Cardiac muscle cell (in vitro differentiated cells and primary cell): Measurements from ENCODE around the gene VEZF1. TPM values are rescaled to one million over a fixed set of nuclear protein-coding genes. Genes with fewer than 3 reads are reported as not detected.

Experiments used
- DNase-seq, 2 donors: peaks; one replicate each; pipeline versions ENCODE4 v3.0.0 to v3.0.0-alpha.2; 2010 to 2017; ENCODE audit warnings: low read depth in 1 of 2, low spot score in 1 of 2
- H3K27ac ChIP-seq: fragments of 200-600 bp; sonication (generic); 2 replicates; pipeline ENCODE4 v1.5.1; 2016
- H3K27me3 ChIP-seq: fragments of 200-600 bp; sonication (generic); 2 replicates; pipeline ENCODE4 v1.6.0; 2016; ENCODE audit warnings: control low read depth
- H3K36me3 ChIP-seq: fragments of 200-600 bp; sonication (generic); 2 replicates; pipeline ENCODE4 v1.5.1; 2016; ENCODE audit warnings: control low read depth
- H3K4me1 ChIP-seq: fragments of 200-600 bp; sonication (generic); 2 replicates; pipeline ENCODE4 v1.8.1; 2017; ENCODE audit warnings: low read depth, mild to moderate bottlenecking, mixed run types
- H3K4me3 ChIP-seq: fragments of 200-600 bp; sonication (generic); 2 replicates; pipeline ENCODE4 v1.5.1; 2016; ENCODE audit warnings: mild to moderate bottlenecking
- H3K9me3 ChIP-seq: fragments of 200-600 bp; sonication (generic); 2 replicates; pipeline ENCODE4 v1.5.1; 2017; ENCODE audit warnings: low read depth, mild to moderate bottlenecking, control low read depth
- polyA plus RNA-seq: library from polyadenylated mRNA; unstranded; fragments of >200 nt; fragmentation: Nextera tagmentation; extraction: Ambion mirVana; gene quantifications from 2 replicates; pipeline ENCODE4 v1.2.1, GENCODE V29; 2016
- total RNA-seq: library from RNA; depleted of rRNA; stranded (reverse); fragments of >200 nt; gene quantifications from 2 replicates; pipeline ENCODE4 v1.2.3, GENCODE V29; 2016
- TF ChIP-seq, protein P1 (sequence below): IDR thresholded peaks from 2 replicates; pipeline ENCODE4 v1.5.1; 2012; ENCODE audit warnings: low read depth, mild to moderate bottlenecking, low read length

VEZF1 gene
- total and polyA plus RNA-seq, 2 experiments from 2014 or later, result 18.5 to 37.3 TPM

- Histone ChIP-seq H3K36me3 (no peaks in the 10 kb centered on the region), H3K9me3 (no peaks in the 10 kb centered on the region), H3K27me3 (peaks cover 13% of the 10 kb centered on the region), H3K27ac (no peak overlapping the region), H3K4me3 (no peak overlapping the region), H3K4me1 (peaks cover 6% of the 10 kb centered on the region)
- TF ChIP-seq, protein P1, sequence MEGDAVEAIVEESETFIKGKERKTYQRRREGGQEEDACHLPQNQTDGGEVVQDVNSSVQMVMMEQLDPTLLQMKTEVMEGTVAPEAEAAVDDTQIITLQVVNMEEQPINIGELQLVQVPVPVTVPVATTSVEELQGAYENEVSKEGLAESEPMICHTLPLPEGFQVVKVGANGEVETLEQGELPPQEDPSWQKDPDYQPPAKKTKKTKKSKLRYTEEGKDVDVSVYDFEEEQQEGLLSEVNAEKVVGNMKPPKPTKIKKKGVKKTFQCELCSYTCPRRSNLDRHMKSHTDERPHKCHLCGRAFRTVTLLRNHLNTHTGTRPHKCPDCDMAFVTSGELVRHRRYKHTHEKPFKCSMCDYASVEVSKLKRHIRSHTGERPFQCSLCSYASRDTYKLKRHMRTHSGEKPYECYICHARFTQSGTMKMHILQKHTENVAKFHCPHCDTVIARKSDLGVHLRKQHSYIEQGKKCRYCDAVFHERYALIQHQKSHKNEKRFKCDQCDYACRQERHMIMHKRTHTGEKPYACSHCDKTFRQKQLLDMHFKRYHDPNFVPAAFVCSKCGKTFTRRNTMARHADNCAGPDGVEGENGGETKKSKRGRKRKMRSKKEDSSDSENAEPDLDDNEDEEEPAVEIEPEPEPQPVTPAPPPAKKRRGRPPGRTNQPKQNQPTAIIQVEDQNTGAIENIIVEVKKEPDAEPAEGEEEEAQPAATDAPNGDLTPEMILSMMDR, result no peak
- DNase-seq, result no peak
These were observed 30.8 kb downstream of the VEZF1 start for GRCh38 chr17:57957120-57957850.

DNA sequence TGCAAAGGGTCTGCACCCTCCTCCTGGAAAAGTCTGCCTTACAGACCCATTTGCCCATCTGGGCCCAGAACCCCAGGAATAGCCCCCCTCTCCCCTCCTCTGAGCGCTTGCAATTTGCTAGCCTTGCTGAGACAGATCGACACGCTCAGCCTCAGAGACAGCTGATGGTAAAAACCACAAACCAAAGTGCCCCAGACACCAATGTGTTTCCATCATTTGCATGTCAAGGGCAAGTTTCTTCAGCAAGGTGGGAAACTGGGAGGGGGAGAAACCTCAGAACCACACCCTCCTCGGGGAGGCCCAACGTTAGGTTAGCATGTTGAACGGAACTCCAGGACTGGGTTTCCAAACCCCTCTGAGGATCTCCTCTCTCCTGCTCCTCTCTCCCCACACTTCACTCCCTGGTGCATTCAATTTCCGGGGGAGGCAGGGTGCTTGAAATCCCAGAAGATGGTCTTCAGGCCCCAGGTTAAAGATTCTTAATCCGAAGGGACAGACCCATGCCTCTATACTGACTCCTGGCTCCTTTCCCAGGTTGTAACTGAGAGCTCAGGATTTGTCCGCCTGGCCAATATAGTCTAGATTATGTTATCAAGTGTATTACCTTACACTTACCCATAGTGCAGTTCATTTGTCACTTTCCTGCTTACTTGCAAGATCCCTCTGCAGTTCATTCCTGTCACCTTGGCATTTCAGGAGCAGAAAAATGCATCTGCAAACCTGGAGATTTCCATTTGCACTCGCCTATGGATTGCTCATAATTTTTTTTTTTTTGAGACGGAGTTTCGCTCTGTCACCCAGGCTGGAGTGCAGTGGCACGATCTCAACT, 31.5 kb downstream of the VEZF1 start:
- H3K9me3 ChIP-seq, result no peaks in the 10 kb centered on the region
- H3K36me3 ChIP-seq, result no peaks in the 10 kb centered on the region
- H3K27me3 ChIP-seq, result peaks cover 13% of the 10 kb centered on the region
- no peak overlapping the region for H3K4me3 ChIP-seq
- no peak overlapping the region for H3K27ac ChIP-seq
- H3K4me1 ChIP-seq, result peaks cover 6% of the 10 kb centered on the region
- DNase-seq, result no peak
- TF ChIP-seq, protein P1, result no peak

- peak within 1 kb of the TSS; percentile 87 for H3K27ac ChIP-seq
- DNase-seq, result peak; percentile 70 to 86
- H3K36me3 ChIP-seq, result no peaks in the 10 kb centered on the region
- H3K4me1 ChIP-seq, result peaks cover 10% of the 10 kb centered on the region
- TF ChIP-seq, protein P1, result no peak
- H3K4me3 ChIP-seq, result peak within 1 kb of the TSS; percentile 99
- H3K27me3 ChIP-seq, result peaks cover 13% of the 10 kb centered on the region
- no peaks in the 10 kb centered on the region for H3K9me3 ChIP-seq
These were observed 32.7 kb downstream of the VEZF1 start, which contains the start of gene CUEDC1 for GRCh38 chr17:57955183-57955931. Gene CUEDC1 (minus strand): TSS chr17:57955412. CDS start chr17:57885564, 69,848 bp downstream.

GRCh38 chr17:57954397-57955182, 33.5 kb downstream of the VEZF1 start:
- peak; percentile 55 to 77 for DNase-seq
- Histone ChIP-seq H3K27ac (peak overlapping the region; percentile 87), H3K36me3 (no peaks in the 10 kb centered on the region)

More at GRCh38 chr17:57954397-57955182, 33.5 kb downstream of the VEZF1 start:
- peak overlapping the region; percentile 99 for H3K4me3 ChIP-seq
- TF ChIP-seq, protein P1, result no peak
- peaks cover 10% of the 10 kb centered on the region for H3K4me1 ChIP-seq
- no peaks in the 10 kb centered on the region for H3K9me3 ChIP-seq
- H3K27me3 ChIP-seq, result peaks cover 13% of the 10 kb centered on the region
